ENCODE results near the gene SZRD1. TPM values are rescaled to one million over a fixed set of nuclear protein-coding genes. Genes with fewer than 3 reads are reported as not detected.
A peak's percentile ranks its signal among the peaks of the same experiment; 100 is the strongest.

Gene SZRD1
- total and polyA plus RNA-seq, 9 of the 15 experiments (the other 6 are each of a cell fraction or from before 2014, with no cell fraction given): 3.9 to 149 (median 82.5) TPM

DNA sequence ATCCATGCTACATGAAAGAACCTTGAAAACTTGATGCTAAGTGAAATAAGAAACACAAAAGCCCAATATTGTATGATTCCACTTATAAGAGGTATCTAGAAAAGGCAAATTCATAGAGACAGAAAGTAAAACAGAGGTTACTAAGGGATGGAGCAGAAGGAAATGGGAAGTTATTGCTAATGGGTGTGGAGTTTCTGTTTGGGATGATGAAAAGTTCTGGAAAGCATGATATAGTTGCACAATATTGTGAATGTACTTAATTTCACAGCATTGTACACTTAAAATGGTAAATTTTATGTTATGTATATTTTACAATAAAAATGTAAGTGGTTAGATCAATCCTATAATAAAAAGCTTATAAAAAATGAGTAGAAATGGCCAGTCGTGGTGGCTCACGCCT lies 71.9 kb downstream of the SZRD1 start:
- Histone ChIP-seq H4K20me1 (replicated peaks; ENCODE audit: control insufficient read depth, insufficient read depth, low read length) (no peaks in the 10 kb centered on the region; the same call in 1 of the 2 replicates), H3K27me3 (ENCODE audit: control insufficient read depth in 2 of 2, insufficient read depth in 2 of 2, low read length in 2 of 2) (no peaks in the 10 kb centered on the region), H3K36me3 (ENCODE audit: control insufficient read depth, insufficient read depth, low read length) (peaks cover 20% of the 10 kb centered on the region; the same call in 2 of the 3 replicates), H3K79me2 (ENCODE audit: control insufficient read depth, insufficient read depth, low read length) (peaks cover 34% of the 10 kb centered on the region), H3K4me1 (replicated peaks in 1 of 2; ENCODE audit: control insufficient read depth in 2 of 2, insufficient read depth in 2 of 2, low read length in 2 of 2) (peaks cover 25 to 32% of the 10 kb centered on the region in 2 experiments), H3K27ac (ENCODE audit: extremely low read depth, low read depth, low read length) (no peak overlapping the region), H3K9me1 (ENCODE audit: control insufficient read depth, insufficient read depth, low read length) (no peaks in the 10 kb centered on the region), H3K9me3 (replicated peaks; ENCODE audit: control insufficient read depth, insufficient read depth, low read depth, low read length) (no peaks in the 10 kb centered on the region), H3K4me3 (no peak overlapping the region), H2AFZ (ENCODE audit: low read depth, low read length) (peak overlapping the region; percentile 99; the same call in 1 of the 2 replicates), H3K4me2 (ENCODE audit: insufficient read depth, low read length) (no peak overlapping the region), H3K9ac (ENCODE audit: insufficient read depth in 1 of 2, low read depth in 2 of 2, low read length in 2 of 2) (no peak overlapping the region)
- no peak for ATAC-seq
- POLR2A ChIA-PET: interaction anchor here (0.9 to 3.0 kb wide), 3 partner anchors 8 to 37 kb away, joined by 3 to 15 read pairs (median 10); no protein-coding TSS in a partner anchor
- no peak for DNase-seq (ENCODE audit: extremely low read depth in 1 of 4, low spot score in 3 of 4)
- TF ChIP-seq KDM1A (IDR thresholded peaks at IDR 0.05): 0 out of 4 replicates have a peak, but pooled peaks of 1 of the 2 experiments have one; percentile 13
- TF ChIP-seq NCOR1 (IDR thresholded peaks at IDR 0.05): no peak
- TF ChIP-seq CREB3L1 (IDR thresholded peaks at IDR 0.05; ENCODE audit: borderline replicate concordance, low read depth): no peak
- 0 out of 4 replicates have a peak, but pooled peaks of 1 of the 2 experiments have one; percentile 6 for TF ChIP-seq TRIM24 (IDR thresholded peaks at IDR 0.05)
- TF ChIP-seq CEBPG (CRISPR knock-in tag; IDR thresholded peaks at IDR 0.05): no peak
- TF ChIP-seq CEBPG (tag; conservative IDR thresholded peaks at IDR 0.05 in 1 of 2, IDR thresholded peaks at IDR 0.05 in 1 of 2): peak; percentile 29 to 48; a peak in 2 of 4 replicates
- TF ChIP-seq, protein P1, sequence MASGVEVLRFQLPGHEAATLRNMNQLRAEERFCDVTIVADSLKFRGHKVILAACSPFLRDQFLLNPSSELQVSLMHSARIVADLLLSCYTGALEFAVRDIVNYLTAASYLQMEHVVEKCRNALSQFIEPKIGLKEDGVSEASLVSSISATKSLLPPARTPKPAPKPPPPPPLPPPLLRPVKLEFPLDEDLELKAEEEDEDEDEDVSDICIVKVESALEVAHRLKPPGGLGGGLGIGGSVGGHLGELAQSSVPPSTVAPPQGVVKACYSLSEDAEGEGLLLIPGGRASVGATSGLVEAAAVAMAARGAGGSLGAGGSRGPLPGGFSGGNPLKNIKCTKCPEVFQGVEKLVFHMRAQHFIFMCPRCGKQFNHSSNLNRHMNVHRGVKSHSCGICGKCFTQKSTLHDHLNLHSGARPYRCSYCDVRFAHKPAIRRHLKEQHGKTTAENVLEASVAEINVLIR (CRISPR knock-in tag; IDR thresholded peaks at IDR 0.05): no peak
- TF ChIP-seq, protein P2, sequence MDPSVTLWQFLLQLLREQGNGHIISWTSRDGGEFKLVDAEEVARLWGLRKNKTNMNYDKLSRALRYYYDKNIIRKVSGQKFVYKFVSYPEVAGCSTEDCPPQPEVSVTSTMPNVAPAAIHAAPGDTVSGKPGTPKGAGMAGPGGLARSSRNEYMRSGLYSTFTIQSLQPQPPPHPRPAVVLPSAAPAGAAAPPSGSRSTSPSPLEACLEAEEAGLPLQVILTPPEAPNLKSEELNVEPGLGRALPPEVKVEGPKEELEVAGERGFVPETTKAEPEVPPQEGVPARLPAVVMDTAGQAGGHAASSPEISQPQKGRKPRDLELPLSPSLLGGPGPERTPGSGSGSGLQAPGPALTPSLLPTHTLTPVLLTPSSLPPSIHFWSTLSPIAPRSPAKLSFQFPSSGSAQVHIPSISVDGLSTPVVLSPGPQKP (CRISPR knock-in tag; IDR thresholded peaks at IDR 0.05): no peak
- no peak for TF ChIP-seq STAT5A (IDR thresholded peaks at IDR 0.05; ENCODE audit: borderline replicate concordance, low read length)
- peak; percentile 76 for TF ChIP-seq CEBPB (tag; IDR thresholded peaks at IDR 0.05)
- WGBS (ENCODE audit: insufficient coverage, low coverage, missing lambda C conversion rate): 72% methylated on average over 2 of the region's 2 CpGs
- BruUV-seq (replicated peaks): no TSS peak
- intact Hi-C loops (cut with micrococcal nuclease): no loop called here
- in situ Hi-C loops (cut with MboI): loop anchor here (25.0 kb wide), 1 partner anchor 423 kb away; no protein-coding TSS in a partner anchor
- no peak for FAIRE-seq
- CTCF ChIA-PET (ENCODE audit: low intra/inter-chr PET ratio): no interaction called here
